Measurements from ENCODE around the gene TRIP11.
A peak's percentile ranks its signal among the peaks of the same experiment; 100 is the strongest.
"Not testable (repeated sequence)": the region's sequence is repeated elsewhere in the genome, so short reads cannot be mapped to it uniquely, and the experiment has no call there.

Gene TRIP11

DNA sequence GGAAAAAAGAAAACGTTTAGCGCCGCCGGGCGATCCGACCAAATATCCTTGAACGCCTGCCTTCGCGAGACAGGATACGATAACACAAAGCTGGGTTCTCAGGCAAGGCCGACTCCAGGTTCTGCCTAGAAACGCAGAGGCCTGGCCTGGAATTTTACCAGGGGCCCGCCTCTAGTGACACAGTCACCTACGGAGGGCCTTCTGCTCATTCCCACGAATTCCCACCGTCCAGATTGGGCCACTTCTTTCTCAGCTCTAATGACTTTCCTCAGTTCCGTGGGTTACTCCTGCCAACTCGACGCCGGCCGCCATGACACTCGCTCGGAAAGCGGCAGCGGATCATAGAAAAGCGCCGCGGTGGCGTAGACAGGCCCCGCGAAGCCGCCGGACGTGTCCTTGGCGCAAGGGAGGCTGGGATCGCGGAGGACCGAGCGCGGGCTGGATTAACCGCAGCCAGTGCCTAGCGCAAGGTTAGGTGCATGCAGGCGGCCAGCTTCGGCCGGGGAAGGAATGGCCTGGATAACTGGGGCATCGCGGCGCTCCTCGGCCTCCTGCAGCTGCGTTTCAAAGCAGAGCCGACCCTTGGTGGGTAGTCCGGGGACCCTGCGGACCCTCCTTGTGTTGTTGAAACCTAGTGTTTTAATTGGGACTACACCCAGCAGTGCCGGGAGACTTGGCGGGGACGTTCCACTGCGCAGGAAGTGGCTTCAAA is at the start of gene TRIP11:
TRIP11 (minus strand) TSS at position 341 of the 712 bp plus-strand sequence. CDS start 374 bp downstream, outside the sequence.
- H3K27ac ChIP-seq = peak within 1 kb of the TSS; percentile 97
- in situ Hi-C loops (cut with HindIII; ENCODE audit: low pct_ligation_motif_present, low sequenced_read_pairs) = no loop called here

DNA sequence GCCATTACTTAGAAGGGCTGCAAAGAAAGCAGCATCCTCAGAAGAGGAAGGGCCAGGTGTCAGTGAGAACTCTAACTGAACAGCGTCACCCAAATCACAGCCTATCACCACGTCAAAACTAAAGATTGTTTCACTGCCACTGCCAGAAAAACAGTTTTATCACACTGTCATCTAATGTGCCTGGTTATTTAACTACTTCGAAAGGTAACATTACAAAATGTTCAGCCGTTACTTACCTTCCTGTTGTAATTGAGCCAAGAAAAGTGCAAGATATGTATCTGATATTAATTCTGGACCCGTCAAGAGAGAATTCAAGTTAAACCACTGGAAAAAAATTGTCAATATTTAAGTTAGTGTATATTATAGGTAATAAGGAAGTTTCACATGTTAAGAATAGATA is 48.6 kb upstream of the TRIP11 start:
- DNase-seq = no peak
- H3K4me3 ChIP-seq (ENCODE audit: low read depth, low read length) = no peak overlapping the region
- H3K27me3 ChIP-seq (replicated peaks) = no peaks in the 10 kb centered on the region
- no peak overlapping the region for H3K27ac ChIP-seq
- TF ChIP-seq, protein P1, sequence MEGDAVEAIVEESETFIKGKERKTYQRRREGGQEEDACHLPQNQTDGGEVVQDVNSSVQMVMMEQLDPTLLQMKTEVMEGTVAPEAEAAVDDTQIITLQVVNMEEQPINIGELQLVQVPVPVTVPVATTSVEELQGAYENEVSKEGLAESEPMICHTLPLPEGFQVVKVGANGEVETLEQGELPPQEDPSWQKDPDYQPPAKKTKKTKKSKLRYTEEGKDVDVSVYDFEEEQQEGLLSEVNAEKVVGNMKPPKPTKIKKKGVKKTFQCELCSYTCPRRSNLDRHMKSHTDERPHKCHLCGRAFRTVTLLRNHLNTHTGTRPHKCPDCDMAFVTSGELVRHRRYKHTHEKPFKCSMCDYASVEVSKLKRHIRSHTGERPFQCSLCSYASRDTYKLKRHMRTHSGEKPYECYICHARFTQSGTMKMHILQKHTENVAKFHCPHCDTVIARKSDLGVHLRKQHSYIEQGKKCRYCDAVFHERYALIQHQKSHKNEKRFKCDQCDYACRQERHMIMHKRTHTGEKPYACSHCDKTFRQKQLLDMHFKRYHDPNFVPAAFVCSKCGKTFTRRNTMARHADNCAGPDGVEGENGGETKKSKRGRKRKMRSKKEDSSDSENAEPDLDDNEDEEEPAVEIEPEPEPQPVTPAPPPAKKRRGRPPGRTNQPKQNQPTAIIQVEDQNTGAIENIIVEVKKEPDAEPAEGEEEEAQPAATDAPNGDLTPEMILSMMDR (IDR thresholded peaks at IDR 0.05; ENCODE audit: low read depth, low read length, missing control alignments) = no peak
- in situ Hi-C loops (cut with HindIII; ENCODE audit: low pct_ligation_motif_present, low sequenced_read_pairs) = no loop called here
- peaks cover 6% of the 10 kb centered on the region for H3K36me3 ChIP-seq (replicated peaks)

More for the DNA sequence above, at the start of gene TRIP11:
- H3K27me3 ChIP-seq (replicated peaks) = no peaks in the 10 kb centered on the region
- TF ChIP-seq, protein P1 (IDR thresholded peaks at IDR 0.05; ENCODE audit: low read depth, low read length, missing control alignments) = no peak
- peak; percentile 94 for DNase-seq
- H3K36me3 ChIP-seq (replicated peaks) = no peaks in the 10 kb centered on the region
- peak within 1 kb of the TSS; percentile 76 for H3K4me3 ChIP-seq (ENCODE audit: low read depth, low read length)

DNA sequence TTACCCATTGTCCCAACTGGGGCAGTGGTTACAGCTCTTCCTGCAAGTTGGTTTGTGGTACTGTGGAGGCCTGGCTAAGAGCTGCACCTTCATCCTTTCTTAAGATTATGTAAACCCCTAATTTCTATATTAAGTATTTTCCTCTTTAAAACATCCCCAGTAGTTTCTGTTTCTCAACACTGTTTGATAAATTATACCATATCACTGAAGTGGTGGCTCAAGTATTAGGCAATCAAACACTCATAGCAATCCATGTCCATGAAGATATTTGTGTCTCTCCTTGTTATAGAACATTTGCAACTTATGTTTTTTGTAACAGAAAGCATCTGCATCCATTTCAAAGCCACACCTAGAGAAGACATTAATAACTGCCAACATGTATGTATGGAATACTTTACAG is 34.7 kb upstream of the TRIP11 start:
- Histone ChIP-seq H3K36me3 (replicated peaks) (peaks cover 3% of the 10 kb centered on the region), H3K4me3 (ENCODE audit: low read depth, low read length) (no peak overlapping the region), H3K27ac (no peak overlapping the region), H3K27me3 (replicated peaks) (no peaks in the 10 kb centered on the region)
- DNase-seq = no peak
- TF ChIP-seq, protein P1 (IDR thresholded peaks at IDR 0.05; ENCODE audit: low read depth, low read length, missing control alignments) = no peak
- in situ Hi-C loops (cut with HindIII; ENCODE audit: low pct_ligation_motif_present, low sequenced_read_pairs) = no loop called here

DNA sequence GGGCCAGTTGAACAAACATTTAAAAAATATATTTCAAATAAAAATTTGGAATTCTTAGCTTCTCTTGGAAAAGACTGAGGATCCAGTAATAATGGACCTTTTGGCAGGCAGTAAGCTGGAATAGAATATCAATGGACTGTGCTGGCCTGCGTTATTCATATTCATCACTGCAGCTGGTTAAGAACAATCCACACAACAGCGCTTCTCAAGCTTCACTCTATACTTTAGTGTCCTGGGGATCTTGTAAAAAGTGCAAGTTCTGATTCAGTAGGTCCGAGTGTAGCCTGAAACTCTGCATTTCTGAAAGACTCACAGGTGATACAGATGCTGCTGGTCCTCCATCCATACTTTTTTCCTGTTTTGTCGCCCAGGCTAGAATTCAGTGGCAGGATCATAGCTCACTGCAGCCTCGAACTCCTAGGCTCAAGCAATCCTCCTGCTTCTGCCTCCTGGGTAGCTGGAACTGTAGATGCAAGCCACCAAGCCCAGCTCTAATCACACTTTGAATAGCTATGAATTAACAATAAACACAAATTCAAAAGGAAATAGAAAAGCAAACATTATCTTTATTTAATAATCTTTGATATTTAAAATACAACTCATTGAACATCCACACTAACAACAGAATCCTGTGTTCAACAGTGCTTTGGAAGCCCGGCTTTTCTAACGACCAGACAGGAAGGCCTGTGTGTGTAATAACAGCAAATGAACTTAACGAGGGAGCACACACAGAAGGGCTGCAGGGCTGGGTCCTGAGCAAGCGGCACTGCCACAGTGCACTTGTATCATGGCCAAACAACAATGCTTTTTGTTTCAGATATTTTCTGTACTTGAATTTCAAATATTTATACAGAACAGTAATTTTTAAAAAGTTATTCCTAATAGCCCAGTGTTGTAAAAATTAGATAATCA is 18.4 kb upstream of the TRIP11 start:
- H3K36me3 ChIP-seq (replicated peaks) = no peaks in the 10 kb centered on the region
- no peak overlapping the region for H3K4me3 ChIP-seq (ENCODE audit: low read depth, low read length)
- H3K27ac ChIP-seq = no peak overlapping the region
- no peak for DNase-seq
- in situ Hi-C loops (cut with HindIII; ENCODE audit: low pct_ligation_motif_present, low sequenced_read_pairs) = no loop called here
- no peaks in the 10 kb centered on the region for H3K27me3 ChIP-seq (replicated peaks)
- TF ChIP-seq, protein P1 (IDR thresholded peaks at IDR 0.05; ENCODE audit: low read depth, low read length, missing control alignments) = no peak

DNA sequence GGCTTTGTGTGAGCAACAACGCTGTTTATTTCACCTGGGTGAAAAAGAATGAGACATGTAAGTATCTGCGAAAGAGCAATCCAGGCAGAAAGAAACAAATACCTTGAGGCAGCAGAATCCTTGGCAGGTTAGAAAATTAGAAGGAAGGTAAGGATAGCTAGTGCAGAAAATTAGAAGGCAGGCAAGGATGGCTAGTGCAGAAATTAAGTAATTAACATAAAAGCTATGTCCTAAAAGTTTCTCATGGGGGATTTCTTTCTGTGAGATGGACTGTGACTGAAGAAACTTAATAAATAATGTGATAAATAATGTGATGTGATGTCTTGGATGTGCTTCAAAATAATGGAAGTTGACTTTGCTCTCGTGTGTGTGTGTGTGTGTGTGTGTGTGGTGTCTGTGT is 9.9 kb upstream of the TRIP11 start:
- no peak overlapping the region for H3K4me3 ChIP-seq (ENCODE audit: low read depth, low read length)
- DNase-seq = no peak
- H3K27me3 ChIP-seq (replicated peaks) = no peaks in the 10 kb centered on the region
- TF ChIP-seq, protein P1 (IDR thresholded peaks at IDR 0.05; ENCODE audit: low read depth, low read length, missing control alignments) = no peak
- in situ Hi-C loops (cut with HindIII; ENCODE audit: low pct_ligation_motif_present, low sequenced_read_pairs) = no loop called here
- no peaks in the 10 kb centered on the region for H3K36me3 ChIP-seq (replicated peaks)
- no peak overlapping the region for H3K27ac ChIP-seq

DNA sequence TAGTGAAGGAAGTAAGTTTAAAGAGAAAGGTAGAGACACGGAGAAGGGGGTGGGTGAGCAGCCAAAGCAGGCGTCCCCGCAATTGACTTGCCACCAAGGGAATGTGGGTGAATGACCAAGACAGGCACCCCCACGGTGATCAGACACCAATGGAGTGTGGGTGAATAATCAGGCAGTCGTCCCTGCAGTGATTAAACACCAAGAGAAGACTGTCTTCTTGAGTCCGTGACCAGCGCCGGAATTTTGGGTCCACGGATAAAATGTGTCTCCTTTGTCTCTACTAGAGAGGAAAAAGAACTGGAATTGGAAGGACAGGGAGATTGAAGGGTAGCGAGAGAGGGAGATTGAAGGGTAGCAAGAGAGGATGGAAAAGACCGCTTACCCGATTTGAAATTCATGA is 9.4 kb upstream of the TRIP11 start:
- in situ Hi-C loops (cut with HindIII; ENCODE audit: low pct_ligation_motif_present, low sequenced_read_pairs); H3K27ac ChIP-seq; DNase-seq; H3K36me3 ChIP-seq (replicated peaks); H3K4me3 ChIP-seq (ENCODE audit: low read depth, low read length); H3K27me3 ChIP-seq (replicated peaks): not testable (repeated sequence)

DNA sequence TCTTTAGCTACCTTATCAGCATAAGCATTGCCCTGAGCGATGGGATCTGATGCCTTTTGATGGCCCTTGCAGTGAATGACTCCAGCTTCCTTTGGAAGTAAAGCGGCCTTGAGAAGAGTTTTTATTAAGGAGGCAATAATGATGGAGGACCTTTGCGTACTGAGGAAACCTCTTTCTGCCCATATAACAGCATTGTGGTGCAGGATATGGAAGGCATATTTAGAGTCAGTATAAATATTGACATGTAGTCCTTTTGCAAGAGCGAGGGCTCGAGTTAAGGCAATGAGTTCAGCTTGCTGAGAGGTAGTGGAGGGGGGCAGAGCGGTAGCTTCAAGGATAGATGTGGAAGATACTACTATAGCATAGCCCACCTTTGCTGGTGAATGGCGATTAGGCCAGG is 6.0 kb upstream of the TRIP11 start:
- H3K27ac ChIP-seq; H3K27me3 ChIP-seq (replicated peaks); in situ Hi-C loops (cut with HindIII; ENCODE audit: low pct_ligation_motif_present, low sequenced_read_pairs); H3K4me3 ChIP-seq (ENCODE audit: low read depth, low read length); H3K36me3 ChIP-seq (replicated peaks); DNase-seq: not testable (repeated sequence)

DNA sequence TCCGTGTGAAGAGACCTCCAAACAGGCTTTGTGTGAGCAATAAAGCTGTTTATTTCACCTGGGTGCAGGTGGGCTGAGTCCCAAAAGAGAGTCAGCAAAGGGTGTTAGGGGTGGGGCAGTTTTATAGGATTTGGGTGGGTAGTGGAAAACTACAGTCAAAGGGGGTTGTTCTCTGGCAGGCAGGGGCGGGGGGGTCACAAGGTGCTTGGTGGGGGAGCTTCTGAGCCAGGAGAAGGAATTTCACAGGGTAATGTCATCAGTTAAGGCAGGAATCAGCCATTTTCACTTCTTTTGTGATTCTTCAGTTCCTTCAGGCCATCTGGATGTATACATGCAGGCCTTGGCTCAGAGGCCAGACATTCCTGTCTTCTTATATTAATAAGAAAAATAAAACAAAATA is 1.9 kb upstream of the TRIP11 start:
- H3K27ac ChIP-seq; H3K4me3 ChIP-seq (ENCODE audit: low read depth, low read length); in situ Hi-C loops (cut with HindIII; ENCODE audit: low pct_ligation_motif_present, low sequenced_read_pairs); DNase-seq; H3K27me3 ChIP-seq (replicated peaks); H3K36me3 ChIP-seq (replicated peaks): not testable (repeated sequence)

All from brain microvascular endothelial cell (primary cell).